ENCODE data around the gene MRPL44.
"Not testable (repeated sequence)": the region's sequence is repeated elsewhere in the genome, so short reads cannot be mapped to it uniquely, and the experiment has no call there.

Gene MRPL44

GRCh38 chr2:223972656-223973102 lies 15.4 kb downstream of the MRPL44 start:
- no peak for DNase-seq

GRCh38 chr2:223973606-223974005 lies 16.3 kb downstream of the MRPL44 start:
- DNase-seq, result no peak

- no peak for DNase-seq
Measured at GRCh38 chr2:223976635-223977226, 19.5 kb downstream of the MRPL44 start.

- DNase-seq, result no peak
Measured at GRCh38 chr2:223978451-223978850, 21.2 kb downstream of the MRPL44 start.

GRCh38 chr2:223979730-223980396 lies 22.6 kb downstream of the MRPL44 start:
- no peak for DNase-seq

- no peak for DNase-seq
Measured at GRCh38 chr2:223980397-223980735, 23.1 kb downstream of the MRPL44 start.

- DNase-seq, result no peak
Measured at GRCh38 chr2:223980803-223981202, 23.5 kb downstream of the MRPL44 start.

GRCh38 chr2:223981241-223981640 lies 24.0 kb downstream of the MRPL44 start:
- DNase-seq, result no peak

GRCh38 chr2:223989206-223989855 lies 32.1 kb downstream of the MRPL44 start:
- DNase-seq, result no peak

GRCh38 chr2:223989856-223990232 lies 32.6 kb downstream of the MRPL44 start:
- DNase-seq, result no peak

GRCh38 chr2:223991611-223992010 lies 34.3 kb downstream of the MRPL44 start:
- no peak for DNase-seq

- DNase-seq, result peak; percentile 29
Measured at GRCh38 chr2:223993634-223994232, 36.5 kb downstream of the MRPL44 start.

GRCh38 chr2:223994562-223995162 lies 37.4 kb downstream of the MRPL44 start:
- no peak for DNase-seq

GRCh38 chr2:223995569-223995968 lies 38.3 kb downstream of the MRPL44 start:
- DNase-seq, result no peak

- DNase-seq, result no peak
Measured at GRCh38 chr2:223996391-223996790, 39.1 kb downstream of the MRPL44 start.

- no peak for DNase-seq
Measured at GRCh38 chr2:223997938-223998337, 40.7 kb downstream of the MRPL44 start.

GRCh38 chr2:223998948-223999347 lies 41.7 kb downstream of the MRPL44 start:
- DNase-seq, result no peak

GRCh38 chr2:223999862-224000261 lies 42.6 kb downstream of the MRPL44 start:
- no peak for DNase-seq

- not testable (repeated sequence) for DNase-seq
Measured at GRCh38 chr2:224000662-224001061, 43.4 kb downstream of the MRPL44 start.

- no peak for DNase-seq
Measured at GRCh38 chr2:224004105-224004695, 46.9 kb downstream of the MRPL44 start.

- DNase-seq, result no peak
Measured at GRCh38 chr2:224008702-224009261, 51.5 kb downstream of the MRPL44 start.

- DNase-seq, result no peak
Measured at GRCh38 chr2:224009605-224010315, 52.5 kb downstream of the MRPL44 start.

All from NCI-H446 treated with DMSO at 0.1 percent for 48 hours (cell line).